ENCODE results near the gene FAM124B. TPM values are rescaled to one million over a fixed set of nuclear protein-coding genes. Genes with fewer than 3 reads are reported as not detected.

FAM124B gene
- total and polyA plus RNA-seq, 2 of the 8 experiments (the other 6 are each of a cell fraction or from before 2014, with no cell fraction given) = 2.1 to 2.6 TPM

- Histone ChIP-seq H2BK12ac (ENCODE audit: low read depth, low read length) (no peak overlapping the region), H4K20me1 (replicated peaks in 1 of 2; ENCODE audit: control insufficient read depth in 1 of 2, insufficient read depth in 2 of 2, low read length in 2 of 2) (no peaks in the 10 kb centered on the region), H2BK5ac (ENCODE audit: low read depth, low read length) (no peak overlapping the region), H2BK120ac (replicated peaks; ENCODE audit: low read depth, low read length) (no peak overlapping the region), H3K4me2 (ENCODE audit: insufficient read depth in 1 of 2, low read depth in 2 of 2, low read length in 2 of 2) (no peak overlapping the region), H2BK15ac (ENCODE audit: low read length) (no peak overlapping the region), H4K91ac (replicated peaks; ENCODE audit: insufficient read length, low read length) (no peak overlapping the region), H3K27me3 (replicated peaks in 1 of 4; ENCODE audit: control insufficient read depth in 3 of 4, extremely low read depth in 1 of 4, insufficient read depth in 3 of 4, low read length in 3 of 4) (no peaks in the 10 kb centered on the region), H3K14ac (ENCODE audit: insufficient read length) (no peak overlapping the region), H4K8ac (ENCODE audit: extremely low read depth, insufficient read depth, low read length) (no peak overlapping the region), H2AK5ac (ENCODE audit: low read depth, low read length) (no peak overlapping the region), H2AFZ (ENCODE audit: low read length) (peak overlapping the region; percentile 17; the same call in 1 of the 2 replicates), H3K56ac (replicated peaks; ENCODE audit: insufficient read length, low read depth, low read length) (no peak overlapping the region), H3K79me2 (ENCODE audit: control insufficient read depth in 1 of 2, insufficient read depth in 2 of 2, low read length in 2 of 2) (no peaks in the 10 kb centered on the region), H3K4ac (replicated peaks; ENCODE audit: insufficient read length, low read depth, low read length) (no peak overlapping the region), H3K36me3 (ENCODE audit: control insufficient read depth in 2 of 4, insufficient read depth in 4 of 4, low read length in 3 of 4) (no peaks in the 10 kb centered on the region), H3K23me2 (ENCODE audit: low read depth, low read length) (no peaks in the 10 kb centered on the region), H3K18ac (ENCODE audit: extremely low read depth, low read length) (no peak overlapping the region), H3K23ac (ENCODE audit: insufficient read length) (no peak overlapping the region), H3K9ac (replicated peaks in 1 of 4; ENCODE audit: extremely low read depth in 1 of 4, low read depth in 3 of 4, low read length in 3 of 4) (no peak overlapping the region), H3K79me1 (ENCODE audit: low read depth, low read length) (no peaks in the 10 kb centered on the region), H3K27ac (ENCODE audit: low read depth, low read length) (no peak overlapping the region), H4K5ac (ENCODE audit: insufficient read length, low read depth, low read length) (no peak overlapping the region), H3K4me1 (replicated peaks in 1 of 4; ENCODE audit: control insufficient read depth in 3 of 4, insufficient read depth in 4 of 4, low read length in 3 of 4) (no peaks in the 10 kb centered on the region; a peak in 1 of 7 replicates), H3K4me3 (ENCODE audit: extremely low read depth in 1 of 4, insufficient read depth in 2 of 4, low read depth in 3 of 4, low read length in 4 of 4) (no peak overlapping the region), H2BK20ac (ENCODE audit: low read length) (no peak overlapping the region), H3K9me3 (ENCODE audit: insufficient read depth in 2 of 2, low read depth in 1 of 2, low read length in 1 of 2) (no peaks in the 10 kb centered on the region)
- POLR2A ChIA-PET (ENCODE audit: partially characterized antibody) = interaction anchor here (1.0 to 1.1 kb wide), 2 partner anchors 13 to 415 kb away, joined by 3 read pairs; partner anchors contain the start of gene MRPL44
- CTCF ChIA-PET (ENCODE audit: partially characterized antibody) = interaction anchor here (0.7 to 5.7 kb wide), 9 partner anchors 10 to 379 kb away, joined by 3 to 45 read pairs (median 4); no protein-coding TSS in a partner anchor
- 83% methylated on average over 6 of the region's 6 CpGs; no CpG with 5 or more reads in 1 of the 2 experiments for WGBS, 2 experiments (ENCODE audit: extremely low coverage in 1 of 2, insufficient coverage in 1 of 2, insufficient read length in 1 of 2, insufficient replicate concordance in 2 of 2, low coverage in 1 of 2, low lambda C conversion rate in 2 of 2, missing lambda C conversion rate in 1 of 2)
- FAIRE-seq (no peak), DNase-seq (ENCODE audit: low read depth in 1 of 2, low spot score in 2 of 2) (peak in 1 of 2 experiments; percentile 30)
Measured at GRCh38 chr2:224372641-224373040, 29.3 kb downstream of the FAM124B start.

Measured in H1 (cell line).